HFF-Myc (cell line): ENCODE data around the gene ZNF652.

Experiments used
- DNase-seq: peaks from one replicate; pipeline ENCODE4 v3.0.0-alpha.2; 2011; ENCODE audit warnings: low read depth; ENCODE audit errors: extremely low read depth
- H3K4me3 ChIP-seq: replicated peaks from 2 replicates; pipeline ENCODE4 v1.5.1; 2011; ENCODE audit warnings: low read depth, mild to moderate bottlenecking, control low read depth, low read length
- CTCF ChIP-seq: IDR thresholded peaks from 2 replicates; pipeline ENCODE4 v1.5.1; 2012; ENCODE audit warnings: mild to moderate bottlenecking, low read depth, low read length, control low read depth; ENCODE audit errors: missing control alignments

ZNF652 gene

GRCh38 chr17:49386373-49386772 lies 24.3 kb upstream of the ZNF652 start:
- no peak for DNase-seq
- no peak for TF ChIP-seq CTCF
- no peak overlapping the region for H3K4me3 ChIP-seq

DNA sequence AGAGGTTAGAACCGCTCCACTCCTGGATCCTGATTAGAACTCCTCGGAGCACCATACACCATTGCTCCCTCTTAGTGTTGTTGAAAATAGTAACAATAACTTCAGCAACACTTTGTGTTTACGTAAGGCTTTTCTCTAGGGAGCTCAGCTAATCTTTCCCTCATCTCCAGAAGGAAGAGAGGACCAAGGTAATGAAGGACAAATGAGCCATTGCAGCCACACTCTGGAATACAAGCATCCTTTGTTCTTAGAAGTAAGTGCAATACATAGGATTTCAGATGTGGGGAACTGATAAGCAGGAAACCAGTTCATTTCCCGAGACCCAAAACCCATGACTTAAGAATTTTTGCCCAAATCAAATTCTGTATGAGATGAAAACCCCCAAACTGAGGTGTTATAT lies 22.9 kb upstream of the ZNF652 start:
- DNase-seq: no peak
- no peak overlapping the region for H3K4me3 ChIP-seq
- TF ChIP-seq CTCF: no peak

GRCh38 chr17:49383060-49383459 lies 21.0 kb upstream of the ZNF652 start:
- no peak overlapping the region for H3K4me3 ChIP-seq
- no peak for TF ChIP-seq CTCF
- DNase-seq: no peak

DNA sequence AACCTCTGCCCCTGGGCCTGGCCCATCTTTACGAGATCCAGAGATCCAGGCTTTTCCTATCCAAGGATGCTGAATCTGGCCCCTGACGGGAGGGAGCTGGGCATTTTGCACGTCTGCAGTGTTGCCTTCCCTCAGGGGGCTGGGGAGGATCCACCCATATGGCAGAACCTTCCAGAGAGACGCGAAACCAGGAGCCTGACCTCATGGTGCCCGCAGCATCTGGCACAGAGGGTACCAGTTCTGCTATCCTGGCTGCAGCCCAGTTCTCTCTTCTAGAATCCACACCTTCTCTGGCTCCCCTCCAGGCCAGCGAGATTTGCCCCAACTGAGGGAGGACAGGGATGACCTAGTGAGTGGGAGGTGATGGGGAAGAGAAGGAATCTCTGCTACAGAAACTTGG lies 20.5 kb upstream of the ZNF652 start:
- no peak overlapping the region for H3K4me3 ChIP-seq
- no peak for DNase-seq
- TF ChIP-seq CTCF: no peak

GRCh38 chr17:49381793-49382192 lies 19.7 kb upstream of the ZNF652 start:
- H3K4me3 ChIP-seq: no peak overlapping the region
- no peak for TF ChIP-seq CTCF

GRCh38 chr17:49381033-49381432 lies 19.0 kb upstream of the ZNF652 start:
- no peak for DNase-seq

More at GRCh38 chr17:49381793-49382192, 19.7 kb upstream of the ZNF652 start:
- DNase-seq: no peak

More at GRCh38 chr17:49381033-49381432, 19.0 kb upstream of the ZNF652 start:
- no peak overlapping the region for H3K4me3 ChIP-seq
- no peak for TF ChIP-seq CTCF
